OCI-LY1 (cell line): ENCODE measurements around the gene INIP.

ENCODE experiments used
- H2AFZ ChIP-seq: fragments of 200-600 bp; sonication (generic), shearing (Covaris generic); 2 replicates; pipeline ENCODE4 v1.6.0; 2014; ENCODE audit warnings: antibody characterized with exemption, mild to moderate bottlenecking, low read length
- H3F3A ChIP-seq: fragments of 200-600 bp; sonication (generic), shearing (Covaris generic); 2 replicates; pipeline ENCODE4 v1.6.0; 2014; ENCODE audit warnings: mild to moderate bottlenecking, antibody characterized with exemption, low read length, moderate library complexity; ENCODE audit not compliant: insufficient read depth
- H3K27ac ChIP-seq: fragments of 200-600 bp; sonication (generic); 2 replicates; pipeline ENCODE4 v1.5.1; 2014; ENCODE audit warnings: low read length, mixed run types, mild to moderate bottlenecking, low read depth; ENCODE audit not compliant: poor library complexity, severe bottlenecking
- H3K27me3 ChIP-seq: fragments of 200-600 bp; sonication (generic); 2 replicates; pipeline ENCODE4 v1.6.0; 2014; ENCODE audit warnings: antibody characterized with exemption, mild to moderate bottlenecking, low read length, moderate library complexity; ENCODE audit not compliant: insufficient read depth
- H3K36me3 ChIP-seq: fragments of 200-600 bp; sonication (generic); 2 replicates; pipeline ENCODE4 v1.6.1; 2014; ENCODE audit warnings: mild to moderate bottlenecking, antibody characterized with exemption, low read length, moderate library complexity, mixed read lengths; ENCODE audit not compliant: insufficient read depth
- H3K4me1 ChIP-seq: fragments of 200-600 bp; sonication (generic); 2 replicates; pipeline ENCODE4 v1.5.1; 2014; ENCODE audit warnings: mild to moderate bottlenecking, low read length, moderate library complexity; ENCODE audit not compliant: insufficient read depth, severe bottlenecking
- H3K4me2 ChIP-seq: fragments of 200-600 bp; sonication (generic), shearing (Covaris generic); 2 replicates; pipeline ENCODE4 v1.6.1; 2014; ENCODE audit warnings: low read length
- H3K4me3 ChIP-seq: fragments of 200-600 bp; sonication (generic); 2 replicates; pipeline ENCODE4 v1.5.1; 2014; ENCODE audit warnings: low read length, low read depth, mild to moderate bottlenecking, mixed read lengths; ENCODE audit not compliant: poor library complexity, severe bottlenecking
- H3K79me2 ChIP-seq: fragments of 200-600 bp; shearing (Covaris generic); 2 replicates; pipeline ENCODE4 v1.6.1; 2016; ENCODE audit warnings: mixed run types, low read length, mixed read lengths; ENCODE audit not compliant: insufficient read depth
- H3K9ac ChIP-seq: fragments of 200-600 bp; sonication (generic), shearing (Covaris generic); 2 replicates; pipeline ENCODE4 v1.6.1; 2014; ENCODE audit warnings: mild to moderate bottlenecking, low read length, mixed read lengths
- H3K9me2 ChIP-seq: fragments of 200-600 bp; sonication (generic), shearing (Covaris generic); 2 replicates; pipeline ENCODE4 v1.6.1; 2014; ENCODE audit warnings: low read depth, mild to moderate bottlenecking, low read length, mixed read lengths
- H3K9me3 ChIP-seq: fragments of 200-600 bp; shearing (Covaris generic); 2 replicates; pipeline ENCODE4 v1.6.1; 2014; ENCODE audit warnings: low read length, mixed read lengths
- H4K20me1 ChIP-seq: fragments of 200-600 bp; sonication (generic), shearing (Covaris generic); 2 replicates; pipeline ENCODE4 v1.6.0; 2016; ENCODE audit warnings: mild to moderate bottlenecking, low read length; ENCODE audit not compliant: insufficient read depth
- CTCF ChIP-seq: fragments of 200-600 bp; sonication (generic), shearing (Covaris generic); IDR thresholded peaks from 2 replicates; pipeline ENCODE4 v1.5.1; 2017; ENCODE audit warnings: mild to moderate bottlenecking, antibody characterized with exemption, low read length, moderate library complexity, mixed read lengths
- EZH2 ChIP-seq: fragments of 200-600 bp; sonication (generic), shearing (Covaris generic); IDR thresholded peaks from 2 replicates; pipeline ENCODE4 v1.8.0; 2017; ENCODE audit warnings: borderline replicate concordance, mixed run types, mild to moderate bottlenecking, antibody characterized with exemption, low read length, moderate library complexity, mixed read lengths

The INIP gene

GRCh38 chr9:112642126-112642525 lies 75.8 kb downstream of the INIP start:
- H3F3A ChIP-seq: no peaks in the 10 kb centered on the region
- no peak overlapping the region for H3K9ac ChIP-seq
- no peak overlapping the region for H3K4me3 ChIP-seq
- no peaks in the 10 kb centered on the region for H3K79me2 ChIP-seq
- no peak overlapping the region for H3K27ac ChIP-seq
- no peaks in the 10 kb centered on the region for H3K27me3 ChIP-seq
- H3K4me2 ChIP-seq: no peak overlapping the region
- H2AFZ ChIP-seq: no peak overlapping the region
- H3K9me3 ChIP-seq: peaks cover 20% of the 10 kb centered on the region
- H4K20me1 ChIP-seq: no peaks in the 10 kb centered on the region
- H3K4me1 ChIP-seq: no peaks in the 10 kb centered on the region
- H3K9me2 ChIP-seq: no peaks in the 10 kb centered on the region
- H3K36me3 ChIP-seq: peaks cover 11% of the 10 kb centered on the region
- no peak for TF ChIP-seq EZH2
- no peak for TF ChIP-seq CTCF

- no peaks in the 10 kb centered on the region for H3K4me1 ChIP-seq
- H3K9me2 ChIP-seq: no peaks in the 10 kb centered on the region
- H3K27me3 ChIP-seq: no peaks in the 10 kb centered on the region
- peaks cover 20% of the 10 kb centered on the region for H3K9me3 ChIP-seq
- H3K27ac ChIP-seq: no peak overlapping the region
- no peaks in the 10 kb centered on the region for H4K20me1 ChIP-seq
- H3F3A ChIP-seq: no peaks in the 10 kb centered on the region
- H3K79me2 ChIP-seq: no peaks in the 10 kb centered on the region
- no peak overlapping the region for H3K4me3 ChIP-seq
- H2AFZ ChIP-seq: no peak overlapping the region
- no peak overlapping the region for H3K4me2 ChIP-seq
- H3K9ac ChIP-seq: no peak overlapping the region
- no peaks in the 10 kb centered on the region; the same call in 1 of the 2 replicates for H3K36me3 ChIP-seq
- no peak for TF ChIP-seq CTCF
These were observed 77.6 kb downstream of the INIP start for GRCh38 chr9:112640311-112640710.
